HK-2 (cell line): ENCODE results near the gene ORC4.
"Not testable (repeated sequence)": the region's sequence is repeated elsewhere in the genome, so short reads cannot be mapped to it uniquely, and the experiment has no call there.

Experiments
- DNase-seq: peaks from one replicate; pipeline ENCODE4 v3.0.0-alpha.2; 2018; ENCODE audit not compliant: unreplicated experiment

The ORC4 gene

GRCh38 chr2:148014616-148015015 is 5.9 kb downstream of the ORC4 start:
- DNase-seq: no peak

- DNase-seq: no peak
These were observed 6.7 kb downstream of the ORC4 start for GRCh38 chr2:148013876-148014275.

GRCh38 chr2:148008411-148008810 is 12.1 kb downstream of the ORC4 start:
- DNase-seq: not testable (repeated sequence)

- no peak for DNase-seq
These were observed 13.2 kb downstream of the ORC4 start for GRCh38 chr2:148007219-148007900.

- DNase-seq: no peak
These were observed 14.1 kb downstream of the ORC4 start for GRCh38 chr2:148006249-148007007.

- not testable (repeated sequence) for DNase-seq
These were observed 18.1 kb downstream of the ORC4 start for GRCh38 chr2:148002420-148002819.

- no peak for DNase-seq
These were observed 20.4 kb downstream of the ORC4 start for GRCh38 chr2:148000095-148000494.

GRCh38 chr2:147999126-147999525 is 21.4 kb downstream of the ORC4 start:
- DNase-seq: no peak

GRCh38 chr2:147998203-147998602 is 22.3 kb downstream of the ORC4 start:
- DNase-seq: no peak

- no peak for DNase-seq
These were observed 23.7 kb downstream of the ORC4 start for GRCh38 chr2:147996828-147997227.

- DNase-seq: not testable (repeated sequence)
These were observed 25.6 kb downstream of the ORC4 start for GRCh38 chr2:147994965-147995364.

GRCh38 chr2:147989809-147990403 is 30.6 kb downstream of the ORC4 start:
- DNase-seq: no peak

GRCh38 chr2:147989102-147989501 is 31.4 kb downstream of the ORC4 start:
- DNase-seq: no peak

- no peak for DNase-seq
These were observed 39.5 kb downstream of the ORC4 start for GRCh38 chr2:147980940-147981528.

- DNase-seq: no peak
These were observed 42.9 kb downstream of the ORC4 start for GRCh38 chr2:147977679-147978078.

GRCh38 chr2:147976102-147976501 is 44.4 kb downstream of the ORC4 start:
- no peak for DNase-seq

- DNase-seq: no peak
These were observed 52.0 kb downstream of the ORC4 start for GRCh38 chr2:147968571-147968970.

GRCh38 chr2:147952118-147952517 is 68.4 kb downstream of the ORC4 start:
- DNase-seq: no peak

GRCh38 chr2:147945660-147946059 is 74.9 kb downstream of the ORC4 start:
- no peak for DNase-seq

GRCh38 chr2:147939313-147939712 is 81.2 kb downstream of the ORC4 start:
- no peak for DNase-seq

- DNase-seq: no peak
These were observed 82.7 kb downstream of the ORC4 start for GRCh38 chr2:147937744-147938349.
